Activated T-cell treated with anti-CD3 and anti-CD28 coated beads, Interleukin-2, amount 50 U/mL, for 72 hours (primary cell): ENCODE results near the gene MCEE. TPM values are rescaled to one million over a fixed set of nuclear protein-coding genes. Genes with fewer than 3 reads are reported as not detected.
"Not testable (repeated sequence)": the region's sequence is repeated elsewhere in the genome, so short reads cannot be mapped to it uniquely, and the experiment has no call there.

ENCODE experiments used
- ATAC-seq, 2 donors: fragments of 150-1000 bp; cut with Tn5 transposase; replicated peaks in 1 of 2; 2 replicates each; pipeline ENCODE4 v1.10.0; 2021; ENCODE audit warnings: moderate library complexity in 2 of 2, mild to moderate bottlenecking in 1 of 2
- DNase-seq, 2 donors: peaks; one replicate each; pipeline ENCODE4 v3.0.0; 2021 to 2022; ENCODE audit warnings: mixed read lengths in 1 of 2
- H3K27ac Mint-ChIP-seq: one replicate; pipeline ENCODE4 v1.8.0; 2022; ENCODE audit warnings: mild to moderate bottlenecking, moderate library complexity, mixed read lengths
- H3K27me3 Mint-ChIP-seq: one replicate; pipeline ENCODE4 v1.8.0; 2022; ENCODE audit warnings: low read depth, mixed read lengths
- H3K36me3 Mint-ChIP-seq, 2 donors: one replicate each; pipeline ENCODE4 v1.8.0; 2022; ENCODE audit warnings: mixed read lengths in 2 of 2, mild to moderate bottlenecking in 1 of 2; ENCODE audit not compliant: insufficient read depth in 2 of 2
- H3K4me1 Mint-ChIP-seq: one replicate; pipeline ENCODE4 v1.8.0; 2022; ENCODE audit warnings: low read depth, mixed read lengths
- H3K4me3 Mint-ChIP-seq, 2 donors: one replicate each; pipeline ENCODE4 v1.8.0; 2022; ENCODE audit warnings: mild to moderate bottlenecking in 2 of 2, mixed read lengths in 2 of 2, moderate library complexity in 2 of 2
- H3K9me3 Mint-ChIP-seq, 2 donors: one replicate each; pipeline ENCODE4 v1.8.0; 2022; ENCODE audit warnings: mixed read lengths in 2 of 2
- total RNA-seq, 2 donors: library from RNA; stranded (reverse); gene quantifications; one replicate each; pipeline ENCODE4 v1.2.3, GENCODE V29; 2022

The MCEE gene
- 10 to 100 TPM; 20.8 to 31.8 TPM for total RNA-seq

DNA sequence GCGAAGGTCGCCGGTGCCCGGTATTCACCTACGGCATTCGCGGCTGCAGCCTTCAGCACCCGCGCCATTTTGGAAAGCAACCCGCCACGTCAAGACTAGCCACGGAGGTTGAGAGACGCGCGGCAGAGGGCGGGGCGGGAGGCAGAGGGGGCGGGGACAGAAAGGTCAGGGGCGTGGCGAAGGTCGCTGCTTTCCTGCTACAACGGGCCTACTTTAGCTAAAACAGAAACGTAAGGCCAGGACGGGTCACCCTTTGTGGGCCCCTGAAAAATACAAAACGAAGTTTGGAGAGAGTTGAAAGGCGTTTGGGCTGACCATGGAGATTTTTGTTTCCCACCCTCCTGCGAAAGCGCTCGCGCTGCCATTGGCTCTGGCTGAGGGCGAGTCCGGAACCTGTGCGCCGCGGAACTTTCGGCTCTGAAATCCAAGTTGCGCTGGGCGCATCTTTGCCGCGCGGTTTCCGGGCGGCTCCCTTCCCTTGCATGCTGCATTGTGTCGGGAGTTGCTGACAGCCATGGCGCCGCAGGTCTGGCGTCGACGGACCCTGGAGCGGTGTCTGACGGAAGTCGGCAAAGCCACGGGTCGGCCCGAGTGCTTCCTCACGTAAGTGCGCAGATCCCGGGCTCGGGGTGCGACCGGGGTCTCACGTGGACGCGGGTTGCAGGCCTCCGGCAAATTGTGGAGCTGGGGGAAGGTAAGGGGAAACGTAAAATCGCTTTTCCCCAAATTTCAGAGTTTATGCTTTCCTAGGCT is at the start of gene MCEE, which contains the start of gene MPHOSPH10:
Gene MCEE (minus strand): TSS at position 78 of the 753 bp plus-strand sequence. CDS start 10 bp downstream, at position 68.
Gene MPHOSPH10 (plus strand): TSS at position 483 of the 753 bp plus-strand sequence. CDS start 32 bp downstream, at position 515.
- Mint-ChIP-seq H3K4me3 (no peak within 1 kb of the TSS), H3K36me3 (peaks cover 3% of the 10 kb centered on the region in 2 donors), H3K4me1 (peaks cover 18% of the 10 kb centered on the region), H3K27ac (peak within 1 kb of the TSS; percentile 85), H3K27me3 (no peaks in the 10 kb centered on the region), H3K9me3 (no peaks in the 10 kb centered on the region)
- ATAC-seq (peak; percentile 93 to 95), DNase-seq (peak; percentile 92)

DNA sequence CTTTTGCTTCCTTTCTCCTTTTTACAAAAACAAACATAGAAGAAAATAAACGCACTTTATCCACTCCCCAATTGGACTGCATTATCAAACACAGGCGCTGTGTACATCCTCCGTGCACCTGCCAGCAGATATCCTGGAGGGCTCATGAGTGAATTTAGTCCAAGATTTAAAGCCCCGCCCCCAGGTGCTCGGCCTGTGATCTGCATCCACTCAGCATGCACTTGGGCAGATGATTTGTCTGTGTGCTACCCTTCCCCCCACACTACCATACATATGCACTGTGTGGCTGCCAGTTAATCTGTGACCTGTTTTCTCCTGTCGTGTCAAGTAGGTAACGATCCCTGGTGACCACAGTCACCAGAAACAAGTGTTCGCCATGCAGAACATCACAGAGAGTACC is 48.8 kb upstream of the MCEE start:
- not testable (repeated sequence) for H3K4me3 Mint-ChIP-seq, DNase-seq, H3K4me1 Mint-ChIP-seq, H3K9me3 Mint-ChIP-seq, H3K36me3 Mint-ChIP-seq, H3K27ac Mint-ChIP-seq, ATAC-seq, H3K27me3 Mint-ChIP-seq

DNA sequence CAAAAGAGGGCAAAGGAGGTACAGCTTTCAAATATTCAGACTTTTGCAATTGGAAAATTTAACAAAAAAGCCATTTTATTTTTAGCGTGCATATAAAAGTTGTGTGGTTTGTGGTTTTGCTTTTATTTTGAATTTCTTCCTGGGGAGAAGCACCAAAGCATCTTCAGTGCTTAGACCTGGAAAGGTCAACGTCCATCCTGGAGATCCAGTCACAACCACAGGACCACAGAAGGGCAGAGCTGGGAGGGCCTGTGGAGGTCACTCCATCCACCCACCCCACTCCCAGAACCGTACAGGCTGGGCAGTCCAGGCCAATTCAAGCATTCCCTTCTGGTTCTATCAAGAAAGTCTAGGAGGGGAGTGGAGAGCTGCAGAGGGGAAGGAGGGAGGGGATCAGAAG is 44.2 kb upstream of the MCEE start:
- ATAC-seq (no peak), DNase-seq (no peak)
- Mint-ChIP-seq H3K36me3 (no peaks in the 10 kb centered on the region), H3K9me3 (no peaks in the 10 kb centered on the region), H3K27ac (no peak overlapping the region), H3K4me3 (no peak overlapping the region), H3K4me1 (peaks cover 18% of the 10 kb centered on the region), H3K27me3 (no peaks in the 10 kb centered on the region)

DNA sequence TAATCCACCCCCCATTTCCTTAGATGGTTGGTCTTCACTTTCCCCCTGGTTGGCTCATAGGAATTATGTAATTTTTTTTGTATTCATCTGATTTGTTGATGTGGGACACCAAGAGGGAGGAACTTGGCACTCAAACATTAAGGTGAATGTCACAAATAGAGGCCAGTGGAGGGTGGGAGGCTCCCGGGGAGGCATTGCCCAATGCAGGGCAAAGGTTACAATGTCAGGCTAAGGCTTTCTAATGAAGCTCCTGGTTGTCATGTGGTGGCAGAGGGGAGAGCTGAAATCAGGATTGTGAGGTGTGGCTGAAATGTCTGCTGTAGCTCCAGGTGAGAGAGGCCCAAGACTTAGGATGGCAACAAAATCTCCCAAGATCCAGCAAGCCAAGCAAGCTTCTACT is 43.1 kb upstream of the MCEE start:
- H3K27ac Mint-ChIP-seq, result no peak overlapping the region
- ATAC-seq (no peak), DNase-seq (no peak)
- no peaks in the 10 kb centered on the region for H3K9me3 Mint-ChIP-seq
- H3K4me3 Mint-ChIP-seq, result no peak overlapping the region
- H3K27me3 Mint-ChIP-seq, result no peaks in the 10 kb centered on the region
- peaks cover 18% of the 10 kb centered on the region for H3K4me1 Mint-ChIP-seq
- H3K36me3 Mint-ChIP-seq, result no peaks in the 10 kb centered on the region

DNA sequence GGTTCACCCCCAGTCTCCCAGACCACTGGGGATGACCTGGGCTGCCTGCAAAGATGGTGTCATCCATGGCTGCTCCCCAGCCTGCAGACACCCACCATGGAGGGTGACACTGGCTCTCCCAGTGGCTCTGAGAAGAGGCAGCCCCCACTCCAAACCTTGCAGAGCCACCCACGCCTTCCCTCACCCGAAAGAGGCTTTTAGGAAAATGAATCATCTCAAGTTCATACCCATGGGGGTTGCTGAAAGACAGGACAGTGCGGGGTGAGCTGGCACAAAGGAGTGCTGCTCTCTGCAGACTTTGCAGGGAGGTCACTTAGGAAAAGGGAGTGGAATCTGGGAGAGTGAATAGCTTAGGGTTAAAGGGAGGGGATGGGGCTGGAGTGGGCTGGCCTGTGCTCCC is 36.8 kb upstream of the MCEE start:
- no peaks in the 10 kb centered on the region for H3K27me3 Mint-ChIP-seq
- no peaks in the 10 kb centered on the region for H3K36me3 Mint-ChIP-seq
- DNase-seq (no peak), ATAC-seq (peak; percentile 32 to 34)
- H3K4me1 Mint-ChIP-seq, result peaks cover 7% of the 10 kb centered on the region
- no peak overlapping the region for H3K4me3 Mint-ChIP-seq
- no peak overlapping the region for H3K27ac Mint-ChIP-seq
- no peaks in the 10 kb centered on the region for H3K9me3 Mint-ChIP-seq

DNA sequence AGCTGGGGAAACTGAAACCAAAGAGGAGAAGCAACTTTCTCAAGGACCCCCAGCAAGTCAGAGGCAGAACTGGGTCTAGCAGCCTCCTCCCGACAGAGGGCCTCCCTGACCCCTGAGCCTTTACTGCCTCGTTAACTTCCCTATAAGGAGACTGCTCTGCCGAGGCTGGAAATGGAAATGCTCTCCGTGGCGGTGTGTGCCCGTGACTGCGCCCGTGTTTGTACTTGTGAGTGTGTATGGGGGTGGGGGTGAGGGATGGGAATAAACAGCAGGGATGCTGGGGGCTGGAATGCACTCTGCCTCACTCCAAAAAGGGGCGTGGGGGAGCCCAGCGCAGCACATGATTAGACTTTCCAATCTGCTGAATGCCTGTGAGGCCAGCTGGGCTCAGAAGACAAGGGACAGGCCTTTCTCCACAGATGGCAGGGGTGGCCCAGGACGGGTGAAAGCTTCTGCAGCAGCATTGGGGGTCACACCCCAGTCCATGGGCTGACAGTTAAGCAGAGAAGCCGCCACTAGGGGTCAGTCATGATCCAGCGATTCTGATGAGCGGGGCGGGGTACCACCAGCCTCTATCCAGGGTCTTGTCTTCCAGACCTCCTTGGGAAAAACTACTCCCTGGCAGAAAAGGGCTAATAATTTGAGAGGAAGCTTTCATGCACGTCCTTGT is 27.2 kb upstream of the MCEE start:
- H3K9me3 Mint-ChIP-seq, result no peaks in the 10 kb centered on the region
- H3K4me1 Mint-ChIP-seq, result peaks cover 7% of the 10 kb centered on the region
- peaks cover 6% of the 10 kb centered on the region for H3K27me3 Mint-ChIP-seq
- DNase-seq, result peak; percentile 67 to 72
- H3K27ac Mint-ChIP-seq, result no peak overlapping the region
- no peaks in the 10 kb centered on the region for H3K36me3 Mint-ChIP-seq
- peak overlapping the region in 1 of 2 donors; percentile 41 for H3K4me3 Mint-ChIP-seq
- ATAC-seq, result peak; percentile 79 to 82

DNA sequence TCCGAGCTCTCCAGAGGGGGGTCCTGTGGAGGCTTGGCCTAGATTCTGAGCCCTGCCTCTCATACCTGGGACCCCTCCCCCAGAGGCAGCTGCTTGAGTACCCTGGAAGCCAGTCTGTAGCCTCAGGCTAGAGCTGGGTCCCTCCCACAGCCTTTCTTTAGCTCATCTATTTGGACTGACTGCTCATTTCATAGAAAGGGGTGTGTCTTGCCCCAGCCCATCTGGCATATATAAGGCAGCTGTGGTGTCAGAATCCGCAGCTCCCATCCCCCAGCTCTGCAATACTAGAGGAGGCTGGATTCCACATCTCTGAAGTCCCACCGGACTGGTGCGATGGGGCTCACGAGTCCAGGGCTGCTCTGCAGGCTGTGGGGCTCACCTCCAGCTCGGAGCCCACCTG is 26.5 kb upstream of the MCEE start:
- Mint-ChIP-seq H3K27ac (no peak overlapping the region), H3K9me3 (no peaks in the 10 kb centered on the region), H3K4me1 (peaks cover 7% of the 10 kb centered on the region), H3K27me3 (peaks cover 6% of the 10 kb centered on the region), H3K36me3 (no peaks in the 10 kb centered on the region), H3K4me3 (no peak overlapping the region)
- no peak for DNase-seq
- ATAC-seq, result no peak

DNA sequence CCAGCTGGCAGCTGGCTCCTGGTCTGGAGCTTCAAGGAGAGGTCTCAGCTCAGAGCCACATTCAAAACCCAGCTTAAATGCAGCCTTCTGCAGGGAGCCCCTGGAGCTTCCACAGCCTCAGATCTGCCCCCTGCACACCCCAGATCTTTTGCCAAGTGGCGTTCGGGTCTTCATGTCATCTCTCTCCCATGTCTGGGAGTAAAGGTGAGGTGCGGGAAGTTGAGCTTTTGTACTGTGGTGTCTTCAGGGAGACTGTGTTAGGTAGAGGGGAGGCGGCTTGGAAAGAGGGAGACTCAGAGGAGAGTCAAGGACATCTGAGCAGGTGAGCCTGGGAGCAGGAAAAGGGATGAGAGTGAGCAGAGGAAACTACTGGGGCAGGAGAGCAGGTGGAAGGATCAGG is 25.8 kb upstream of the MCEE start:
- ATAC-seq (no peak), DNase-seq (no peak)
- no peak overlapping the region for H3K27ac Mint-ChIP-seq
- no peak overlapping the region for H3K4me3 Mint-ChIP-seq
- H3K27me3 Mint-ChIP-seq, result peaks cover 6% of the 10 kb centered on the region
- peaks cover 7% of the 10 kb centered on the region for H3K4me1 Mint-ChIP-seq
- no peaks in the 10 kb centered on the region for H3K9me3 Mint-ChIP-seq
- H3K36me3 Mint-ChIP-seq, result no peaks in the 10 kb centered on the region

DNA sequence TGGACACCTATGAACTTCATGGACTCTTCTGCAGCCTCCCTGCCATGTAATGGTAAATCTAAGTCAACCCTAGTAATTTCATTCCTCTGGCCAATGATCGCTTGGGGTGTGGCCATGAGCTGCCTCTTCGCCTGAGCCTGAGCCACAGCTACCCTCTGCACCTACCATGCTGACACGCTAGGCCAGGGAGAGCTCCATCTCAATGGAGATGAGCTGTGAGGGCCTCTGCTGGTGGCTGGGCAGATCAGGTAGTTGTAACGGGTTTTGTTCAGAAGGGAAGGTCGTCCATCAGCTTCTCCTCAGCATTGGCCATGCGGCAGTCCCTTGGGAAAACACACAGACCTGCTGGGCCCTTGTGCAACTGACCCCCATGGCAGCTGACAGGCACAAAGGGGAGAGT is 24.8 kb upstream of the MCEE start:
- peaks cover 7% of the 10 kb centered on the region for H3K4me1 Mint-ChIP-seq
- no peak overlapping the region for H3K27ac Mint-ChIP-seq
- H3K36me3 Mint-ChIP-seq, result peaks cover 0 to 4% of the 10 kb centered on the region in 2 donors
- H3K9me3 Mint-ChIP-seq, result no peaks in the 10 kb centered on the region
- H3K27me3 Mint-ChIP-seq, result peaks cover 6% of the 10 kb centered on the region
- DNase-seq, result peak; percentile 34 to 46
- H3K4me3 Mint-ChIP-seq, result no peak overlapping the region
- peak; percentile 77 to 85 for ATAC-seq

DNA sequence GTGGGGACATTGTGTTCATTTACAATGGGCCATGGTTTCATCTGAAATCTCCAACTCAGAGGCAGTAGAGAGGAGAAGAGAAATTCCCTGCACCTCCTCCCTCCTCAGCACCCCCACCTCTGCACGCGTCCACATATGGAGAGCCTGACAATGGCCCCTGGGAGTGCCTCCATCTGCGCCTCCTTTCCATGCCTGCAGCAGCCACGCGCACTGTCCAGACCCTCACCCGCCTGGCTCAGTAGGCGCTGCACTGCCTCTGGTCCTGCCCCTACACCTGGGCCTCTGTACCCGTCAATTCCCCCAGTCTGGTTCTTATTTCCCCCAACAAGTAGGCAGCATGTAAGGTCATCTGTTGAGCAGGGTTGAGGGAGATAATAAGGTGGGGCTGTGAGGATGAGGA is 24.2 kb upstream of the MCEE start:
- DNase-seq (no peak), ATAC-seq (no peak)
- no peak overlapping the region for H3K27ac Mint-ChIP-seq
- H3K9me3 Mint-ChIP-seq, result no peaks in the 10 kb centered on the region
- no peak overlapping the region for H3K4me3 Mint-ChIP-seq
- H3K4me1 Mint-ChIP-seq, result peaks cover 7% of the 10 kb centered on the region
- peaks cover 0 to 4% of the 10 kb centered on the region in 2 donors for H3K36me3 Mint-ChIP-seq
- peaks cover 6% of the 10 kb centered on the region for H3K27me3 Mint-ChIP-seq

DNA sequence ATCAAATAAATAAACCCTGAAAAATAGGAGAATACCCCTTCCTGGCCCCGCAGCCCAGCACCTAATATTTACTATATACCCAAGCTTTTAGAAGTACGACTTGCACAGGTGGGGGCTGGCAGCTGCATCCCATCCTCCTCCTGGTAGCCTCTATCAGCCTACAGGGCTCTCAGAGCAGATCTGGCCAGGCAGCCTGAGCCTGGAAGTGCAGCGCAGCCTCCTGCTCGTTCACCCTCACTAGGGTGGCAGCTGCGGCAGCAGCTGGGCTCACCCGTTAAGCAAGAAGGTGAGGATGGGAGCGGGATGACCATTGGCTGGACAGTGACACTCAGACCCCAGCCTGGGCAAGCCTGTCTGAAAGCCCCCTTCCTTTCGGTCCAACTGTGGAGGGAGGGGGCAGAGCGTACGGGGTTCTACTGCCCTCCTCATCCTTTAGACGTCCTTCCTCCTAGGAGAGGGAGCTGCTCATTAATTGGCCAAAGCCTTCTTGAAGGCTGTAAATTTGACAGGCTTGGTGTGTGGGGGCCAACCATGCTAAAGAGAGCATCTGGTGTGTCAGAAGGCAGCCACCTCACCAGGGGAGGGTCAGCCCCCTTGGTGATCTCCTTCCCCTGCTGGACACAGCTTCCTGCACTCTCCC is 23.7 kb upstream of the MCEE start:
- DNase-seq (no peak), ATAC-seq (no peak)
- Mint-ChIP-seq H3K4me1 (peaks cover 7% of the 10 kb centered on the region), H3K27me3 (peaks cover 6% of the 10 kb centered on the region), H3K4me3 (no peak overlapping the region), H3K36me3 (peaks cover 0 to 10% of the 10 kb centered on the region in 2 donors), H3K9me3 (no peaks in the 10 kb centered on the region), H3K27ac (no peak overlapping the region)

DNA sequence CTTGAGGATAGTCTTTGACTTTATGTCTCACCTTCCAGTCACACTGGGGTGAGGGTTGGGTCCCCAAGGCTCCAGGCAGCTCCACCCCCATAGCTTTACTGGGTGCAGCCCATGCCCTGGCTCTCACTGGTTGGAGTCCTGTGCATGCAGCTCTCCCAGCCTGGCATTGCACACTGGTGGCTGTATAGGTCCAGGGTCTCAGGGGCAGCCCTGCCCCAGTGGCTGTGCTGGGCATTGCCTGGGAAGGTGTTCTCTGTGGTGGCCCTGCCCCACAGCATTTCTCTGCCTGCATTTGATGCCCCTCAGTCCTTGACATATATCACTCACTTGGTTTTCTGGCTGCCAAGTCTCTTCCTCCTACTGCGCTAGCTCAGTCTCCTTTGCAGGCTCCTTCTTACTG is 21.6 kb upstream of the MCEE start:
- DNase-seq (no peak), ATAC-seq (peak; percentile 21 to 37)
- H3K4me3 Mint-ChIP-seq, result no peak overlapping the region
- no peaks in the 10 kb centered on the region for H3K4me1 Mint-ChIP-seq
- no peak overlapping the region for H3K27ac Mint-ChIP-seq
- H3K36me3 Mint-ChIP-seq, result peaks cover 0 to 17% of the 10 kb centered on the region in 2 donors
- peaks cover 6% of the 10 kb centered on the region for H3K27me3 Mint-ChIP-seq
- no peaks in the 10 kb centered on the region for H3K9me3 Mint-ChIP-seq

DNA sequence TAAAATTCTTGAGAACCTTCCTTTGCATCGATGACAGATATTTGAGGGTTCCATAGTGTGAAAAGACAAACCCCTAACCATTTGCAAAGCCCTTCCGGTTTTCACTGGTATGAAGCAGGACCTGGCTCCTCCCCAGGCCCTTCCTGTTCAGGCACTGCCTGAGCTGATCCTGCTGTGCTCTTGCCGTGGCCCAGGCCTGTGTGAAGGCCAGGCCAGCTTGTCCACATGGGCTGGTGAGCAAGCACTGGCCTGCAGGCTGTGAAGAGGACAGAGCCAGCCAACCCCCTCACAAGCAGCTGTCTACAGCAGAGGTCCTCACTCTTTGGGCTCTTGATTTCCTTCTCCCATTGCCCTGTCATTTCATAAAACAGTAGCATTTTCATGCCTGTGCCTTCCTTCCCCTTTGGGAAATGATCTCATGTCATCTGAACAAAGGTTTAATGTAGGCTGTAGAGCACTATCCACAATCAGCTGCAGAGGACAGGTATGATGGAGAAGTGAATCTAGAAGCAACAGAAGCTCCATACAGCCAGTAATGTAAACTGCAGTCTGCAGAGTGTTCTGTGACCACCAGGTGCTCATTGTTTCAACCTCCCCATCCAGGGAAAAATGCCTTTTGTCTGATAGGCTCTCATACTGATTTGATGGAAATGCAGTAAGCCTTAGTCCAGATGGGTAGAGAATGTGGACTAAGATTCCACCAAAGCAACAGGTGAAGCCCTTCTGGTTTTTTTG is 20.2 kb upstream of the MCEE start:
- H3K27ac Mint-ChIP-seq, result no peak overlapping the region
- peaks cover 3 to 26% of the 10 kb centered on the region in 2 donors for H3K36me3 Mint-ChIP-seq
- no peak for ATAC-seq
- no peaks in the 10 kb centered on the region for H3K9me3 Mint-ChIP-seq
- no peak overlapping the region for H3K4me3 Mint-ChIP-seq
- no peak for DNase-seq
- H3K4me1 Mint-ChIP-seq, result no peaks in the 10 kb centered on the region
- no peaks in the 10 kb centered on the region for H3K27me3 Mint-ChIP-seq
